HG03045 (cell line): ENCODE measurements around the gene SDC3.

Experiments used
- ATAC-seq: cut with Tn5 transposase; IDR thresholded peaks from one replicate; pipeline ENCODE4 v1.9.1; 2021; ENCODE audit warnings: mild to moderate bottlenecking, moderate library complexity; ENCODE audit not compliant: unreplicated experiment

Gene SDC3

GRCh38 chr1:30823969-30824735 is 84.4 kb downstream of the SDC3 start:
- ATAC-seq = peak; percentile 85

- no peak for ATAC-seq
Observed at GRCh38 chr1:30823627-30823968, 85.0 kb downstream of the SDC3 start.

GRCh38 chr1:30822966-30823581 is 85.5 kb downstream of the SDC3 start:
- ATAC-seq = no peak

- no peak for ATAC-seq
Observed at GRCh38 chr1:30822006-30822405, 86.6 kb downstream of the SDC3 start.

- no peak for ATAC-seq
Observed at GRCh38 chr1:30820299-30820698, 88.3 kb downstream of the SDC3 start.
